HepG2 (cell line): Measurements from ENCODE around the gene DMRT1. TPM values are rescaled to one million over a fixed set of nuclear protein-coding genes. Genes with fewer than 3 reads are reported as not detected.

Source experiments
- ATAC-seq: fragments of 200-7000 bp; cut with Tn5 transposase; 3 replicates; pipeline ENCODE4 v1.9.1; 2020; ENCODE audit warnings: mild to moderate bottlenecking, moderate library complexity
- BruUV-seq: library from RNA; stranded (reverse); fragments of 400-500 nt; replicated peaks from 2 replicates; lab custom pipeline; 2021; lab: Mats Ljungman, UMichigan
- CTCF ChIA-PET: fragments of 300-600 bp; formaldehyde crosslinking; extraction: SDS; loops from one replicate; lab custom pipeline; 2021; ENCODE audit warnings: low total read pairs, inconsistent platforms, low intra/inter-chr PET ratio; lab: Yijun Ruan, JAX
- POLR2A ChIA-PET: fragments of 350-600 bp; sonication (Branson Sonifier 250); formaldehyde crosslinking; loops from one replicate; lab custom pipeline; 2020; ENCODE audit warnings: antibody characterized with exemption, inconsistent platforms; lab: Yijun Ruan, JAX
- DNase-seq: peaks from one replicate; pipeline ENCODE4 v3.0.0-alpha.2; 2015; ENCODE audit warnings: low spot score
- FAIRE-seq: peaks from 3 replicates; lab custom pipeline; 2011; peaks lifted over from hg19 to GRCh38; lab: Jason Lieb, UNC
- H2AFZ ChIP-seq: one replicate; pipeline ENCODE4 v1.6.1; 2011; ENCODE audit warnings: low read length, inconsistent platforms
- H3K27ac ChIP-seq: fragments of 300-600 bp; 3 replicates; pipeline ENCODE4 v1.8.0; 2011; ENCODE audit warnings: mixed run types, mild to moderate bottlenecking, mixed read lengths, low read length, inconsistent platforms; ENCODE audit not compliant: insufficient read depth; ENCODE audit errors: extremely low read length
- H3K27me3 ChIP-seq, 2 experiments: fragments of 200-600 bp in 1 of 2; 2 replicates in 1 of 2; 3 replicates in 1 of 2; pipeline versions ENCODE4 v1.6.0 to v1.8.0; 2011; ENCODE audit warnings: low read length in 2 of 2, mild to moderate bottlenecking in 2 of 2, moderate library complexity in 2 of 2, inconsistent platforms in 1 of 2; ENCODE audit not compliant: insufficient read depth in 2 of 2, control insufficient read depth in 1 of 2
- H3K36me3 ChIP-seq, 2 experiments: fragments of 200-600 bp in 1 of 2; replicated peaks in 1 of 2; 2 replicates in 1 of 2; 3 replicates in 1 of 2; pipeline versions ENCODE4 v1.5.1 to v1.8.0; 2011; ENCODE audit warnings: low read length in 2 of 2, inconsistent platforms in 1 of 2; ENCODE audit not compliant: insufficient read depth in 2 of 2, control insufficient read depth in 1 of 2
- H3K4me1 ChIP-seq: 2 replicates; pipeline ENCODE4 v1.5.1; 2012; ENCODE audit warnings: low read length, inconsistent platforms; ENCODE audit not compliant: insufficient read depth
- H3K4me2 ChIP-seq: 2 replicates; pipeline ENCODE4 v1.6.0; 2011; ENCODE audit warnings: low read depth, low read length, inconsistent platforms
- H3K4me3 ChIP-seq, 3 experiments: fragments of 200-600 bp in 1 of 3; sonication (generic), shearing (Covaris generic) in 1 of 3; replicated peaks in 1 of 3; 2 replicates each; pipeline ENCODE4 v1.5.1; 2011 to 2016; ENCODE audit warnings: low read length in 3 of 3, inconsistent platforms in 2 of 3, low read depth in 2 of 3, mild to moderate bottlenecking in 2 of 3, control low read depth in 1 of 3, mixed read lengths in 1 of 3; ENCODE audit not compliant: insufficient read depth in 1 of 3
- H3K79me2 ChIP-seq: one replicate; pipeline ENCODE4 v1.6.1; 2011; ENCODE audit warnings: low read length, inconsistent platforms; ENCODE audit not compliant: insufficient read depth
- H3K9ac ChIP-seq: 2 replicates; pipeline ENCODE4 v1.6.0; 2011; ENCODE audit warnings: mild to moderate bottlenecking, low read depth, low read length, inconsistent platforms; ENCODE audit not compliant: insufficient read depth
- H3K9me3 ChIP-seq: 2 replicates; pipeline ENCODE4 v1.5.1; 2012; ENCODE audit warnings: mild to moderate bottlenecking, low read length
- H4K20me1 ChIP-seq: 2 replicates; pipeline ENCODE4 v1.6.0; 2011; ENCODE audit warnings: inconsistent platforms, mild to moderate bottlenecking, low read length, moderate library complexity; ENCODE audit not compliant: insufficient read depth
- CEBPB ChIP-seq: IDR thresholded peaks from 2 replicates; pipeline ENCODE4 v1.6.1; 2011; ENCODE audit warnings: low read depth, low read length, improper control_type of control experiment, borderline replicate concordance
- CHD2 ChIP-seq: IDR thresholded peaks from 2 replicates; pipeline ENCODE4 v1.6.1; 2011; ENCODE audit warnings: low read depth, low read length, improper control_type of control experiment
- MTF2 ChIP-seq: sonication (generic); formaldehyde crosslinking; IDR thresholded peaks from 2 replicates; pipeline ENCODE4 v1.5.0; 2020; ENCODE audit warnings: missing genetic modification reagents, borderline replicate concordance
- RFX5 ChIP-seq: IDR thresholded peaks from 2 replicates; pipeline ENCODE4 v1.6.1; 2011; ENCODE audit warnings: low read depth, low read length, improper control_type of control experiment
- SP1 ChIP-seq, 2 experiments: fragments of 450-650 bp in 1 of 2; sonication (generic) in 1 of 2; formaldehyde crosslinking in 1 of 2; IDR thresholded peaks; 2 replicates each; pipeline versions ENCODE4 v1.4.0 to v1.6.1; 2016 to 2020; ENCODE audit warnings: missing genetic modification reagents in 1 of 2
- ZNF577 ChIP-seq: sonication (generic); formaldehyde crosslinking; IDR thresholded peaks from 2 replicates; pipeline ENCODE4 v1.4.0; 2020; ENCODE audit warnings: mild to moderate bottlenecking, low read depth, missing genetic modification reagents, borderline replicate concordance
- ZNF781 ChIP-seq: sonication (generic); formaldehyde crosslinking; IDR thresholded peaks from 2 replicates; pipeline ENCODE4 v1.5.1; 2020; ENCODE audit warnings: borderline replicate concordance, mild to moderate bottlenecking, missing genetic modification reagents; ENCODE audit errors: not compliant biosample characterization
- WGBS: methylation state at CpG from one replicate; pipeline ENCODE4 v1.1.6; 2017; ENCODE audit warnings: low lambda C conversion rate; 5-methylcytosine and 5-hydroxymethylcytosine counted together
- in situ Hi-C: cut with HindIII; loops from 2 replicates; pipeline ENCODE4 v1.10.0; 2017; ENCODE audit warnings: low pct_unique_long_range_greater_than_20kb; ENCODE audit not compliant: extremely low pct_ligation_motif_present
- intact Hi-C: fragments of 100-400 bp; cut with micrococcal nuclease; formaldehyde crosslinking; loops from one replicate; pipeline ENCODE4 v1.10.0; 2022; ENCODE audit not compliant: unreplicated experiment
- polyA plus RNA-seq, 8 experiments: library from polyadenylated mRNA; depleted of rRNA in 3 of 8; stranded (reverse) in 7 of 8; unstranded in 1 of 8; fragments of >200 nt; fragmentation: Illumina TruSeq in 4 of 8; extraction: Trizol in 4 of 8; gene quantifications; 2 replicates each; pipeline versions ENCODE4 v1.2.1 to v1.2.3, GENCODE V29; 2011 to 2016; ENCODE audit warnings: low read depth in 4 of 8, missing spikeins in 1 of 8, mixed read lengths in 1 of 8; ENCODE audit not compliant: insufficient read depth in 1 of 8
- total RNA-seq, 5 experiments: library from RNA; depleted of rRNA; stranded (reverse); fragments of >200 nt; fragmentation: Illumina TruSeq; extraction: Trizol; gene quantifications; 2 replicates each; pipeline ENCODE4 v1.2.3, GENCODE V29; 2016; ENCODE audit warnings: low read depth in 1 of 5
- TF ChIP-seq, protein P1 (sequence below): sonication (generic); formaldehyde crosslinking; conservative IDR thresholded peaks from 2 replicates; pipeline ENCODE4 v1.4.0; 2020; ENCODE audit warnings: missing genetic modification reagents
- TF ChIP-seq, protein P2 (sequence below): fragments of 450-650 bp; IDR thresholded peaks from 2 replicates; pipeline ENCODE4 v1.6.1; 2017
- TF ChIP-seq, protein P3 (sequence below): sonication (generic); formaldehyde crosslinking; IDR thresholded peaks from 2 replicates; pipeline ENCODE4 v1.8.1; 2023; ENCODE audit warnings: missing genetic modification reagents, inconsistent platforms, borderline replicate concordance
- TF ChIP-seq, protein P4 (sequence below): sonication (generic); formaldehyde crosslinking; IDR thresholded peaks from 2 replicates; pipeline ENCODE4 v1.9.0; 2022; ENCODE audit warnings: missing genetic modification reagents, mild to moderate bottlenecking, borderline replicate concordance

Gene DMRT1
- total and polyA plus RNA-seq, 2 of the 13 experiments (the other 11 are each of a cell fraction or from before 2014, with no cell fraction given): not detected

DNA sequence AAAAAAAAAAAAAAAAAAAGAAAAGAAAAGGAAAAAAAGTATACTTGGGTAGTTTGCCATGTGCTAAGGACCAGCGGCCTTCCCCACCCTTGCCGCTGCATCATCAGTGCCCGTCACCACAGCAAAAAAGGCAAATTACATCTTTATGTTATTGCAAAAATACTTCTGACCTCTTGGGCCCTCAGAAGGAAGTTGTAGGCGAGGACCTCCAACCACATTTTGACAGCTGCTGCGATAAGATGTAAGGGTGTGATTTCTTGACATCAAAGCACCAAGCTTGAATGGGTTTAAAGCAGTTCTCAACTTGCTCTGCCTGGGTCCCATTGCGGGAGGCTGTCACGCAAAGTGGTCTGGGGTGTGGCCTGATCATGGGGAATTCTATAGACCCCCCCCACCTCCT is 39.2 kb downstream of the DMRT1 start:
- ChIA-PET CTCF (no interaction called here), POLR2A (no interaction called here)
- WGBS: 45% methylated on average over 5 of the region's 7 CpGs
- in situ Hi-C loops: no loop called here
- Histone ChIP-seq H3K79me2 (no peaks in the 10 kb centered on the region), H3K9ac (no peak overlapping the region), H2AFZ (no peak overlapping the region), H3K36me3 (no peaks in the 10 kb centered on the region), H3K9me3 (no peaks in the 10 kb centered on the region), H3K27me3 (peaks cover 1 to 16% of the 10 kb centered on the region in 2 experiments; a peak in 3 of 5 replicates), H3K4me3 (no peak overlapping the region), H3K27ac (no peak overlapping the region), H4K20me1 (no peaks in the 10 kb centered on the region), H3K4me1 (no peaks in the 10 kb centered on the region), H3K4me2 (no peak overlapping the region)
- FAIRE-seq: no peak
- no peak for DNase-seq
- BruUV-seq: no TSS peak
- ATAC-seq: no peak
- TF ChIP-seq, protein P1, sequence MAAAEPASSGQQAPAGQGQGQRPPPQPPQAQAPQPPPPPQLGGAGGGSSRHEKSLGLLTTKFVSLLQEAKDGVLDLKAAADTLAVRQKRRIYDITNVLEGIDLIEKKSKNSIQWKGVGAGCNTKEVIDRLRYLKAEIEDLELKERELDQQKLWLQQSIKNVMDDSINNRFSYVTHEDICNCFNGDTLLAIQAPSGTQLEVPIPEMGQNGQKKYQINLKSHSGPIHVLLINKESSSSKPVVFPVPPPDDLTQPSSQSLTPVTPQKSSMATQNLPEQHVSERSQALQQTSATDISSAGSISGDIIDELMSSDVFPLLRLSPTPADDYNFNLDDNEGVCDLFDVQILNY (CRISPR knock-in tag): no peak
- TF ChIP-seq CHD2 (no peak), ZNF577 (no peak), ZNF781 (CRISPR knock-in tag) (no peak), SP1 (IDR thresholded peaks at IDR 0.05) (no peak), SP1 (CRISPR knock-in tag; IDR thresholded peaks at IDR 0.05) (no peak), CEBPB (no peak), RFX5 (no peak), MTF2 (no peak)
- TF ChIP-seq, protein P2, sequence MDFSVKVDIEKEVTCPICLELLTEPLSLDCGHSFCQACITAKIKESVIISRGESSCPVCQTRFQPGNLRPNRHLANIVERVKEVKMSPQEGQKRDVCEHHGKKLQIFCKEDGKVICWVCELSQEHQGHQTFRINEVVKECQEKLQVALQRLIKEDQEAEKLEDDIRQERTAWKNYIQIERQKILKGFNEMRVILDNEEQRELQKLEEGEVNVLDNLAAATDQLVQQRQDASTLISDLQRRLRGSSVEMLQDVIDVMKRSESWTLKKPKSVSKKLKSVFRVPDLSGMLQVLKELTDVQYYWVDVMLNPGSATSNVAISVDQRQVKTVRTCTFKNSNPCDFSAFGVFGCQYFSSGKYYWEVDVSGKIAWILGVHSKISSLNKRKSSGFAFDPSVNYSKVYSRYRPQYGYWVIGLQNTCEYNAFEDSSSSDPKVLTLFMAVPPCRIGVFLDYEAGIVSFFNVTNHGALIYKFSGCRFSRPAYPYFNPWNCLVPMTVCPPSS: no peak
- TF ChIP-seq, protein P3, sequence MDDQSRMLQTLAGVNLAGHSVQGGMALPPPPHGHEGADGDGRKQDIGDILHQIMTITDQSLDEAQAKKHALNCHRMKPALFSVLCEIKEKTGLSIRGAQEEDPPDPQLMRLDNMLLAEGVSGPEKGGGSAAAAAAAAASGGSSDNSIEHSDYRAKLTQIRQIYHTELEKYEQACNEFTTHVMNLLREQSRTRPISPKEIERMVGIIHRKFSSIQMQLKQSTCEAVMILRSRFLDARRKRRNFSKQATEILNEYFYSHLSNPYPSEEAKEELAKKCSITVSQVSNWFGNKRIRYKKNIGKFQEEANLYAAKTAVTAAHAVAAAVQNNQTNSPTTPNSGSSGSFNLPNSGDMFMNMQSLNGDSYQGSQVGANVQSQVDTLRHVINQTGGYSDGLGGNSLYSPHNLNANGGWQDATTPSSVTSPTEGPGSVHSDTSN (CRISPR knock-in tag): no peak
- TF ChIP-seq, protein P4, sequence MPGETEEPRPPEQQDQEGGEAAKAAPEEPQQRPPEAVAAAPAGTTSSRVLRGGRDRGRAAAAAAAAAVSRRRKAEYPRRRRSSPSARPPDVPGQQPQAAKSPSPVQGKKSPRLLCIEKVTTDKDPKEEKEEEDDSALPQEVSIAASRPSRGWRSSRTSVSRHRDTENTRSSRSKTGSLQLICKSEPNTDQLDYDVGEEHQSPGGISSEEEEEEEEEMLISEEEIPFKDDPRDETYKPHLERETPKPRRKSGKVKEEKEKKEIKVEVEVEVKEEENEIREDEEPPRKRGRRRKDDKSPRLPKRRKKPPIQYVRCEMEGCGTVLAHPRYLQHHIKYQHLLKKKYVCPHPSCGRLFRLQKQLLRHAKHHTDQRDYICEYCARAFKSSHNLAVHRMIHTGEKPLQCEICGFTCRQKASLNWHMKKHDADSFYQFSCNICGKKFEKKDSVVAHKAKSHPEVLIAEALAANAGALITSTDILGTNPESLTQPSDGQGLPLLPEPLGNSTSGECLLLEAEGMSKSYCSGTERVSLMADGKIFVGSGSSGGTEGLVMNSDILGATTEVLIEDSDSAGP (CRISPR knock-in tag): no peak
- intact Hi-C loops: no loop called here
